ENCODE results near the gene FYN. TPM values are rescaled to one million over a fixed set of nuclear protein-coding genes. Genes with fewer than 3 reads are reported as not detected.

The FYN gene
- total RNA-seq, 1 experiment from 2014 or later: 18.5 TPM

- BruUV-seq (replicated peaks): no TSS peak
Measured at GRCh38 chr6:111717621-111718020, 155.6 kb downstream of the FYN start.

More at GRCh38 chr6:111717621-111718020, 155.6 kb downstream of the FYN start:
- TF ChIP-seq SIN3A (IDR thresholded peaks at IDR 0.05; ENCODE audit: low read depth): no peak
- TF ChIP-seq TCF7L2 (IDR thresholded peaks at IDR 0.05; ENCODE audit: borderline replicate concordance, extremely low read depth, insufficient read depth, insufficient read length): no peak
- no peak for TF ChIP-seq SRF (IDR thresholded peaks at IDR 0.05; ENCODE audit: low read depth)
- no peak for TF ChIP-seq POLR2AphosphoS5 (IDR thresholded peaks at IDR 0.05; ENCODE audit: low read depth, low read length)
- TF ChIP-seq EGR1 (IDR thresholded peaks at IDR 0.05; ENCODE audit: low read depth): no peak
- TF ChIP-seq EZH2 (IDR thresholded peaks at IDR 0.05): no peak
- TF ChIP-seq ZFX (IDR thresholded peaks at IDR 0.05): no peak
- no peak for TF ChIP-seq POLR2A (IDR thresholded peaks at IDR 0.05; ENCODE audit: borderline replicate concordance, extremely low read depth, insufficient read depth, insufficient read length)
- no peak for TF ChIP-seq ELF1 (IDR thresholded peaks at IDR 0.05; ENCODE audit: borderline replicate concordance, low read depth)
- no peak for TF ChIP-seq RAD21 (IDR thresholded peaks at IDR 0.05; ENCODE audit: low read depth)
- TF ChIP-seq ATF3 (IDR thresholded peaks at IDR 0.05): no peak
- TF ChIP-seq CTCF (IDR thresholded peaks at IDR 0.05 in 2 of 3, conservative IDR thresholded peaks at IDR 0.05 in 1 of 3; ENCODE audit: borderline replicate concordance in 1 of 3, insufficient read depth in 1 of 3, low read depth in 2 of 3, low read length in 2 of 3): no peak
- no peak for TF ChIP-seq FOSL1 (IDR thresholded peaks at IDR 0.05; ENCODE audit: low read depth)
- no peak overlapping the region for H2AFZ ChIP-seq (ENCODE audit: low read depth, low read length, poor library complexity, severe bottlenecking)
- intact Hi-C loops (cut with micrococcal nuclease): no loop called here
- H3K9me3 ChIP-seq (ENCODE audit: control insufficient read depth in 1 of 2, insufficient read depth in 1 of 2, low read depth in 1 of 2, low read length in 2 of 2): no peaks in the 10 kb centered on the region
- no peaks in the 10 kb centered on the region for H4K20me1 ChIP-seq (ENCODE audit: insufficient read depth)
- DNase-seq (ENCODE audit: low read depth, low spot score) (no peak), ATAC-seq (no peak)
- H3K4me1 ChIP-seq (ENCODE audit: control insufficient read depth in 1 of 2, insufficient read depth in 2 of 2, low read length in 2 of 2): no peaks in the 10 kb centered on the region
- CTCF ChIA-PET: no interaction called here
- H3K9ac ChIP-seq (ENCODE audit: low read length): no peak overlapping the region
- H3K4me2 ChIP-seq (ENCODE audit: low read length): no peak overlapping the region
- RAD21 ChIA-PET (ENCODE audit: low non-redundant PET in 1 of 2, low total read pairs in 2 of 2, uncharacterized antibody in 2 of 2, unreplicated experiment in 2 of 2): no interaction called here
- no peaks in the 10 kb centered on the region for H3K79me2 ChIP-seq (ENCODE audit: insufficient read depth, low read length)
- POLR2A ChIA-PET: no interaction called here
- no peaks in the 10 kb centered on the region for H3K9me2 ChIP-seq (ENCODE audit: insufficient read depth)
- no peak overlapping the region for H3K4me3 ChIP-seq (replicated peaks in 1 of 2; ENCODE audit: low read depth in 1 of 2, low read length in 2 of 2)
- H3K36me3 ChIP-seq (ENCODE audit: control insufficient read depth in 1 of 2, insufficient read depth in 2 of 2, low read length in 2 of 2): no peaks in the 10 kb centered on the region
- H3K27ac ChIP-seq (ENCODE audit: low read depth, low read length): no peak overlapping the region
- no peaks in the 10 kb centered on the region for H3K27me3 ChIP-seq (ENCODE audit: insufficient read depth, low read length)
